HL-60 (cell line): Measurements from ENCODE around the gene FUT3.

Experiments
- DNase-seq, 2 experiments: peaks; one replicate each; pipeline ENCODE4 v3.0.0-alpha.2; 2010 to 2020; ENCODE audit warnings: low read depth in 1 of 2, low spot score in 1 of 2
- H3K27ac ChIP-seq: fragments of 250-450 bp; sonication (Bioruptor Pico); replicated peaks from 2 replicates; pipeline ENCODE4 v1.5.1; 2020; ENCODE audit warnings: mild to moderate bottlenecking, moderate library complexity
- H3K27me3 ChIP-seq: fragments of 250-450 bp; sonication (Bioruptor Pico); 2 replicates; pipeline ENCODE4 v1.5.1; 2021; ENCODE audit warnings: mild to moderate bottlenecking, moderate library complexity; ENCODE audit not compliant: insufficient read depth, poor library complexity, severe bottlenecking
- H3K4me3 ChIP-seq: replicated peaks from 2 replicates; pipeline ENCODE4 v1.5.1; 2011; ENCODE audit warnings: mild to moderate bottlenecking, control low read depth, low read length; ENCODE audit not compliant: insufficient read depth
- CTCF ChIP-seq: IDR thresholded peaks from one replicate; pipeline ENCODE4 v1.5.1; 2011; ENCODE audit warnings: low read length, control low read depth, inconsistent platforms; ENCODE audit not compliant: insufficient read depth
- GABPA ChIP-seq: IDR thresholded peaks from 2 replicates; pipeline ENCODE4 v1.6.1; 2012; ENCODE audit warnings: low read depth
- POLR2AphosphoS5 ChIP-seq: IDR thresholded peaks from 2 replicates; pipeline ENCODE4 v1.6.1; 2012; ENCODE audit warnings: low read depth
- REST ChIP-seq: IDR thresholded peaks from 2 replicates; pipeline ENCODE4 v1.6.1; 2012; ENCODE audit warnings: low read depth; ENCODE audit not compliant: insufficient replicate concordance
- SPI1 ChIP-seq: IDR thresholded peaks from 2 replicates; pipeline ENCODE4 v1.6.1; 2012; ENCODE audit warnings: low read depth, mild to moderate bottlenecking, borderline replicate concordance
- long read RNA-seq: library from polyadenylated mRNA; unstranded; transcript quantifications from one replicate; pipeline ENCODE4 v2.0.0, GENCODE V29; 2020

Gene FUT3
- long read RNA-seq, result 0 reads

- Histone ChIP-seq H3K27me3 (no peaks in the 10 kb centered on the region), H3K4me3 (no peak within 1 kb of the TSS), H3K27ac (no peak within 1 kb of the TSS)
- TF ChIP-seq CTCF (no peak), GABPA (no peak), REST (no peak), POLR2AphosphoS5 (no peak), SPI1 (no peak)
- DNase-seq, result no peak
These were observed at the start of gene FUT3 for GRCh38 chr19:5851302-5851701. FUT3 (minus strand) TSS chr19:5851449.

GRCh38 chr19:5900976-5901375 lies 49.7 kb upstream of the FUT3 start:
- DNase-seq, result no peak
- Histone ChIP-seq H3K27me3 (no peaks in the 10 kb centered on the region), H3K27ac (no peak overlapping the region), H3K4me3 (no peak overlapping the region)
- TF ChIP-seq CTCF (no peak), SPI1 (no peak), REST (no peak), GABPA (no peak), POLR2AphosphoS5 (no peak)

GRCh38 chr19:5899728-5900526 lies 48.7 kb upstream of the FUT3 start:
- no peak for DNase-seq
- no peak overlapping the region for H3K27ac ChIP-seq
- TF ChIP-seq REST (no peak), GABPA (no peak), POLR2AphosphoS5 (no peak), SPI1 (no peak), CTCF (no peak)
- H3K27me3 ChIP-seq, result no peaks in the 10 kb centered on the region
- H3K4me3 ChIP-seq, result no peak overlapping the region
